Measurements from ENCODE around the gene FHOD1. TPM values are rescaled to one million over a fixed set of nuclear protein-coding genes. Genes with fewer than 3 reads are reported as not detected.

The FHOD1 gene
- polyA plus RNA-seq, 1 of the 3 experiments (the other 2 are of a cell fraction): 70.9 TPM

DNA sequence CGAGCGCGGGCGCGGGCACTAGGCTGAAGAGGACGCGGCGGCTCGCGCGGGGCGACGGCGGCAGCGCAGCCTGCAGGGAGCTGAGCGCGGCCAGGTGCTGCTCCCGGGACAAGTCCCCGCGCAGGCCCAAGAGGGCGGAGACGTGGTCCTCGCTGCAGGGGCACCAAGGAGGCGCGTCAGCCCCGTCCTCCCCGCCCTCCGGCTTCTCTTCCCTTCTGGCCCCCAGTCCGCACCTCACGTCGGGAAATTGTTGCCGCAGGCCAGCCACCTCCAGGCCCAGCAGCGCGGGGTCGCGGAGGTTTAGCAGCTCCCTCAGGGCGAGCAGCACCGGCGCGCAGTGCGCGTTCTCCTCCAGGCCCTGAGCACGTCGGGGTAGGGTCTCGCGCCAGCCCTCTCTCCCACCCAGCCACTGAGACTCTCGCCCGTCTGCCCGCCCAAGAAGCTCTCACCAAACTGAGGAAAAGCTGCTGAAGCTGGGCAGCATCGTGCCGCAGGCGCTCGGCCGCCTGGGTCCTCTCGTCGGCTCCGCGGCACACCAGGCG lies 62.8 kb downstream of the FHOD1 start:
- peaks cover 34% of the 10 kb centered on the region for H3F3A ChIP-seq (replicated peaks; ENCODE audit: insufficient read depth)
- H3K79me2 ChIP-seq (ENCODE audit: insufficient read depth): peaks cover 18% of the 10 kb centered on the region
- H2AFZ ChIP-seq (ENCODE audit: low read depth): peak overlapping the region; percentile 58; the same call in 1 of the 2 replicates
- DNase-seq: peak; percentile 76
- ChIA-PET POLR2A (interaction anchor here (1.0 to 2.0 kb wide), 6 partner anchors 9 to 43 kb away, joined by 3 to 12 read pairs (median 4); partner anchors contain the start of genes HSF4, NOL3 and TMEM208), CTCF (interaction anchor here (0.6 to 4.2 kb wide), 24 partner anchors 10 to 289 kb away, joined by 3 to 27 read pairs (median 4); partner anchors contain the start of genes NOL3, TMEM208 and ZDHHC1)
- H3K9ac ChIP-seq: peak overlapping the region; percentile 96; the same call in 1 of the 2 replicates
- H4K20me1 ChIP-seq (ENCODE audit: insufficient read depth): no peaks in the 10 kb centered on the region; the same call in 1 of the 2 replicates
- peak overlapping the region; percentile 92 to 97 for H3K27ac ChIP-seq (ENCODE audit: low read depth in 2 of 2, low read length in 1 of 2)
- TF ChIP-seq NRF1 (IDR thresholded peaks at IDR 0.05; ENCODE audit: low read depth, low read length) (0 out of 2 replicates have a peak, but pooled peaks have one; percentile 35), EZH2phosphoT487 (IDR thresholded peaks at IDR 0.05; ENCODE audit: borderline replicate concordance, low read depth) (no peak)
- H3K9me2 ChIP-seq: no peaks in the 10 kb centered on the region
- H3K36me3 ChIP-seq (replicated peaks in 1 of 2; ENCODE audit: control insufficient read depth in 1 of 2, insufficient read depth in 2 of 2, low read length in 1 of 2): no peaks in the 10 kb centered on the region
- no peaks in the 10 kb centered on the region for H3K27me3 ChIP-seq (ENCODE audit: insufficient read depth)
- peak overlapping the region; percentile 92 for H3K4me2 ChIP-seq
- H3K4me1 ChIP-seq (ENCODE audit: control insufficient read depth in 1 of 2, insufficient read depth in 2 of 2, low read depth in 1 of 2, low read length in 1 of 2): peaks cover 22 to 26% of the 10 kb centered on the region in 2 experiments
- no peaks in the 10 kb centered on the region for H3K9me3 ChIP-seq
- 97% methylated on average over 6 of the region's 59 CpGs for WGBS (ENCODE audit: low lambda C conversion rate)
- H3K4me3 ChIP-seq (ENCODE audit: low read depth in 2 of 2, low read length in 1 of 2): peak overlapping the region; percentile 81 to 82

DNA sequence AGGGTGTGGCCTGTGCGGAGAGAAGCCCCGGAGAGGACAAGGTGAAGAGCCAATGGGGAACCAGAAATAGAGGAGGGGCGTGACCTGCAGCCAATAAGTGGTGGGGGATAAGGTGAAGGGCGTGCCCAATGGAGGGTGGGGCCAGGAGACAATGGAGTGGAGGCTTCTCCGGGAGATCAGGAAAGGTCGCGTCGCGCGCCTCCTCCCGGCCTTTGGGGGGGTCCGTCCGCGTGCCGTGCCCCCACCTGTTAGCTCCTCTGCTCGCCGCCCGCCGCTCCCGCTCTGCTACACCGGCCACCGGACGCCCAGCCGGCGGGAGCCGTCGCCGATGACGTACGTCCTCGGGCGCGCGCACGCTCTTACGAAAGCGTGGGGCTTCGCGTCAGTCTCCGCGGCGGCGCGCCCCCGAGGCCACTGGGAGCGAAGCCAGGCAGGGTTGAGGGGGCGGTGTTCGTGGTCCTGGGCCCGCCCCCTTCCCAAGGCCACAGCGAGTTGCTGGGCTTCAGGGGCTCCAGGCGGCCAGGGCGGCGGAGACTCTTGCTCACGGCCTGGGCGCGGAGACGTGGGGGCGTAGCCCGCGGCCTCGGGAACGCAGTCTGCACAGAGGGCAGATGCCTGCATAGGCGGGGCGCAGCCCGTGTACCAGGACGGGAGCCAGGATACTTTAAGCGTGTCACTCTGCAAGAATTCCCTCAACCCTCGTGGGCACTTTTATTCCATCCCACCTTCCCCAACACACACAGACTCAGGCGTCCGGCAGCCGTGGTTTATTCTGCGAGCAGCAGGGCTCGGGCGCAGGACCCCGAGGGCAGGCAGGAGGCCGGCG lies 63.4 kb downstream of the FHOD1 start, which contains the start of gene MATCAP1:
MATCAP1 (minus strand) TSS at position 337 of the 826 bp plus-strand sequence. CDS start 3,353 bp downstream, outside the sequence.
- H3K27ac ChIP-seq (ENCODE audit: low read depth in 2 of 2, low read length in 1 of 2): peak within 1 kb of the TSS; percentile 92 to 97
- POLR2A ChIA-PET: interaction anchor here (0.7 to 2.0 kb wide), 7 partner anchors 8 to 77 kb away, joined by 3 to 12 read pairs (median 5); partner anchors contain the start of genes HSF4 and NOL3
- H3K4me3 ChIP-seq (ENCODE audit: low read depth in 2 of 2, low read length in 1 of 2): peak within 1 kb of the TSS; percentile 81 to 82
- H2AFZ ChIP-seq (ENCODE audit: low read depth): peak within 1 kb of the TSS; percentile 66; the same call in 1 of the 2 replicates
- no peaks in the 10 kb centered on the region for H3K27me3 ChIP-seq (ENCODE audit: insufficient read depth)
- peaks cover 36% of the 10 kb centered on the region for H3F3A ChIP-seq (replicated peaks; ENCODE audit: insufficient read depth)
- peaks cover 22 to 29% of the 10 kb centered on the region in 2 experiments for H3K4me1 ChIP-seq (ENCODE audit: control insufficient read depth in 1 of 2, insufficient read depth in 2 of 2, low read depth in 1 of 2, low read length in 1 of 2)
- CTCF ChIA-PET: interaction anchor here (0.6 to 4.2 kb wide), 11 partner anchors 9 to 288 kb away, joined by 3 to 27 read pairs (median 6); partner anchors contain the start of gene NOL3
- no peaks in the 10 kb centered on the region for H3K36me3 ChIP-seq (replicated peaks in 1 of 2; ENCODE audit: control insufficient read depth in 1 of 2, insufficient read depth in 2 of 2, low read length in 1 of 2)
- H3K9me2 ChIP-seq: no peaks in the 10 kb centered on the region
- peak; percentile 99 for DNase-seq
- peak within 1 kb of the TSS; percentile 96 for H3K9ac ChIP-seq
- H4K20me1 ChIP-seq (ENCODE audit: insufficient read depth): no peaks in the 10 kb centered on the region; the same call in none of the 2 replicates
- H3K79me2 ChIP-seq (ENCODE audit: insufficient read depth): peaks cover 21% of the 10 kb centered on the region
- H3K9me3 ChIP-seq: no peaks in the 10 kb centered on the region
- under 1% methylated on average over 30 of the region's 77 CpGs for WGBS (ENCODE audit: low lambda C conversion rate)
- peak within 1 kb of the TSS; percentile 92 for H3K4me2 ChIP-seq
- TF ChIP-seq POLR2AphosphoS5 (IDR thresholded peaks at IDR 0.05; ENCODE audit: low read depth, low read length) (peak; percentile 56; the same call in 1 of the 2 replicates), ELF1 (IDR thresholded peaks at IDR 0.05) (no peak), JUND (IDR thresholded peaks at IDR 0.05) (no peak), RFX5 (IDR thresholded peaks at IDR 0.05; ENCODE audit: low read length) (no peak), SMC3 (IDR thresholded peaks at IDR 0.05; ENCODE audit: low read depth, low read length) (no peak), MXI1 (IDR thresholded peaks at IDR 0.05; ENCODE audit: low read depth, low read length) (peak; percentile 68), EP300 (IDR thresholded peaks at IDR 0.05; ENCODE audit: borderline replicate concordance in 1 of 2, low read depth in 1 of 2, low read length in 1 of 2) (no peak), CHD2 (IDR thresholded peaks at IDR 0.05; ENCODE audit: low read length, partially characterized antibody) (no peak), RCOR1 (IDR thresholded peaks at IDR 0.05; ENCODE audit: low read length) (no peak), RXRA (IDR thresholded peaks at IDR 0.05; ENCODE audit: borderline replicate concordance, low read depth) (no peak), GABPA (IDR thresholded peaks at IDR 0.05; ENCODE audit: low read depth) (no peak), RAD21 (IDR thresholded peaks at IDR 0.05; ENCODE audit: low read length) (no peak)
- TF ChIP-seq, protein P1, sequence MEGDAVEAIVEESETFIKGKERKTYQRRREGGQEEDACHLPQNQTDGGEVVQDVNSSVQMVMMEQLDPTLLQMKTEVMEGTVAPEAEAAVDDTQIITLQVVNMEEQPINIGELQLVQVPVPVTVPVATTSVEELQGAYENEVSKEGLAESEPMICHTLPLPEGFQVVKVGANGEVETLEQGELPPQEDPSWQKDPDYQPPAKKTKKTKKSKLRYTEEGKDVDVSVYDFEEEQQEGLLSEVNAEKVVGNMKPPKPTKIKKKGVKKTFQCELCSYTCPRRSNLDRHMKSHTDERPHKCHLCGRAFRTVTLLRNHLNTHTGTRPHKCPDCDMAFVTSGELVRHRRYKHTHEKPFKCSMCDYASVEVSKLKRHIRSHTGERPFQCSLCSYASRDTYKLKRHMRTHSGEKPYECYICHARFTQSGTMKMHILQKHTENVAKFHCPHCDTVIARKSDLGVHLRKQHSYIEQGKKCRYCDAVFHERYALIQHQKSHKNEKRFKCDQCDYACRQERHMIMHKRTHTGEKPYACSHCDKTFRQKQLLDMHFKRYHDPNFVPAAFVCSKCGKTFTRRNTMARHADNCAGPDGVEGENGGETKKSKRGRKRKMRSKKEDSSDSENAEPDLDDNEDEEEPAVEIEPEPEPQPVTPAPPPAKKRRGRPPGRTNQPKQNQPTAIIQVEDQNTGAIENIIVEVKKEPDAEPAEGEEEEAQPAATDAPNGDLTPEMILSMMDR (IDR thresholded peaks at IDR 0.05): no peak
- TF ChIP-seq, protein P2, sequence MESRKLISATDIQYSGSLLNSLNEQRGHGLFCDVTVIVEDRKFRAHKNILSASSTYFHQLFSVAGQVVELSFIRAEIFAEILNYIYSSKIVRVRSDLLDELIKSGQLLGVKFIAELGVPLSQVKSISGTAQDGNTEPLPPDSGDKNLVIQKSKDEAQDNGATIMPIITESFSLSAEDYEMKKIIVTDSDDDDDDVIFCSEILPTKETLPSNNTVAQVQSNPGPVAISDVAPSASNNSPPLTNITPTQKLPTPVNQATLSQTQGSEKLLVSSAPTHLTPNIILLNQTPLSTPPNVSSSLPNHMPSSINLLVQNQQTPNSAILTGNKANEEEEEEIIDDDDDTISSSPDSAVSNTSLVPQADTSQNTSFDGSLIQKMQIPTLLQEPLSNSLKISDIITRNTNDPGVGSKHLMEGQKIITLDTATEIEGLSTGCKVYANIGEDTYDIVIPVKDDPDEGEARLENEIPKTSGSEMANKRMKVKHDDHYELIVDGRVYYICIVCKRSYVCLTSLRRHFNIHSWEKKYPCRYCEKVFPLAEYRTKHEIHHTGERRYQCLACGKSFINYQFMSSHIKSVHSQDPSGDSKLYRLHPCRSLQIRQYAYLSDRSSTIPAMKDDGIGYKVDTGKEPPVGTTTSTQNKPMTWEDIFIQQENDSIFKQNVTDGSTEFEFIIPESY (IDR thresholded peaks at IDR 0.05; ENCODE audit: borderline replicate concordance, low read depth): no peak
- TF ChIP-seq, protein P3, sequence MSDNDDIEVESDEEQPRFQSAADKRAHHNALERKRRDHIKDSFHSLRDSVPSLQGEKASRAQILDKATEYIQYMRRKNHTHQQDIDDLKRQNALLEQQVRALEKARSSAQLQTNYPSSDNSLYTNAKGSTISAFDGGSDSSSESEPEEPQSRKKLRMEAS (IDR thresholded peaks at IDR 0.05; ENCODE audit: low read depth): peak; percentile 37; the same call in 1 of the 2 replicates
- TF ChIP-seq, protein P4, sequence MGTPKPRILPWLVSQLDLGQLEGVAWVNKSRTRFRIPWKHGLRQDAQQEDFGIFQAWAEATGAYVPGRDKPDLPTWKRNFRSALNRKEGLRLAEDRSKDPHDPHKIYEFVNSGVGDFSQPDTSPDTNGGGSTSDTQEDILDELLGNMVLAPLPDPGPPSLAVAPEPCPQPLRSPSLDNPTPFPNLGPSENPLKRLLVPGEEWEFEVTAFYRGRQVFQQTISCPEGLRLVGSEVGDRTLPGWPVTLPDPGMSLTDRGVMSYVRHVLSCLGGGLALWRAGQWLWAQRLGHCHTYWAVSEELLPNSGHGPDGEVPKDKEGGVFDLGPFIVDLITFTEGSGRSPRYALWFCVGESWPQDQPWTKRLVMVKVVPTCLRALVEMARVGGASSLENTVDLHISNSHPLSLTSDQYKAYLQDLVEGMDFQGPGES (IDR thresholded peaks at IDR 0.05; ENCODE audit: low read depth, low read length): peak; percentile 72
- TF ChIP-seq, protein P5, sequence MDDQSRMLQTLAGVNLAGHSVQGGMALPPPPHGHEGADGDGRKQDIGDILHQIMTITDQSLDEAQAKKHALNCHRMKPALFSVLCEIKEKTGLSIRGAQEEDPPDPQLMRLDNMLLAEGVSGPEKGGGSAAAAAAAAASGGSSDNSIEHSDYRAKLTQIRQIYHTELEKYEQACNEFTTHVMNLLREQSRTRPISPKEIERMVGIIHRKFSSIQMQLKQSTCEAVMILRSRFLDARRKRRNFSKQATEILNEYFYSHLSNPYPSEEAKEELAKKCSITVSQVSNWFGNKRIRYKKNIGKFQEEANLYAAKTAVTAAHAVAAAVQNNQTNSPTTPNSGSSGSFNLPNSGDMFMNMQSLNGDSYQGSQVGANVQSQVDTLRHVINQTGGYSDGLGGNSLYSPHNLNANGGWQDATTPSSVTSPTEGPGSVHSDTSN (IDR thresholded peaks at IDR 0.05): peak; percentile 98
